GM12878 (cell line): ENCODE measurements around the gene SMPDL3B. TPM values are rescaled to one million over a fixed set of nuclear protein-coding genes. Genes with fewer than 3 reads are reported as not detected.

Experiments used
- ATAC-seq: fragments of 200-7000 bp; cut with Tn5 transposase; 3 replicates; pipeline ENCODE4 v1.9.1; 2020; ENCODE audit warnings: mild to moderate bottlenecking, moderate library complexity
- BruUV-seq: library from RNA; stranded (reverse); fragments of 400-500 nt; replicated peaks from 2 replicates; lab custom pipeline; 2021; lab: Mats Ljungman, UMichigan
- CTCF ChIA-PET: fragments of 300-600 bp; sonication (Branson Sonifier 250); formaldehyde crosslinking; extraction: SDS; loops from one replicate; lab custom pipeline; 2021; ENCODE audit warnings: inconsistent platforms; lab: Yijun Ruan, JAX
- POLR2A ChIA-PET: fragments of 350-600 bp; formaldehyde crosslinking; extraction: SDS; loops from one replicate; lab custom pipeline; 2021; ENCODE audit warnings: inconsistent platforms; lab: Charles Lee
- RAD21 ChIA-PET: fragments of 300-600 bp; sonication (Branson Sonifier 250); formaldehyde crosslinking; loops from one replicate; lab custom pipeline; 2023; ENCODE audit warnings: antibody characterized with exemption; ENCODE audit not compliant: unreplicated experiment; lab: Charles Lee
- SMC1A ChIA-PET: fragments of 300-600 bp; sonication (Branson Sonifier 250); formaldehyde crosslinking; loops from one replicate; lab custom pipeline; 2023; ENCODE audit not compliant: unreplicated experiment, uncharacterized antibody; lab: Charles Lee
- DNase-seq: peaks from one replicate; pipeline ENCODE4 v3.0.0-alpha.2; 2011; ENCODE audit warnings: low read depth, low spot score
- FAIRE-seq: peaks from 3 replicates; lab custom pipeline; 2011; peaks lifted over from hg19 to GRCh38; lab: Jason Lieb, UNC
- H2AFZ ChIP-seq: 2 replicates; pipeline ENCODE4 v1.6.0; 2011; ENCODE audit warnings: low read depth, low read length, control low read depth; ENCODE audit not compliant: control insufficient read depth
- H3K27ac ChIP-seq: 2 replicates; pipeline ENCODE4 v1.5.1; 2011; ENCODE audit warnings: control low read depth; ENCODE audit not compliant: control insufficient read depth, insufficient read depth
- H3K27me3 ChIP-seq, 2 experiments: replicated peaks in 1 of 2; 2 replicates each; pipeline versions ENCODE4 v1.6.0 to v1.6.1; 2011; ENCODE audit warnings: low read length in 1 of 2; ENCODE audit not compliant: control insufficient read depth in 2 of 2, insufficient read depth in 2 of 2
- H3K36me3 ChIP-seq, 2 experiments: 2 replicates each; pipeline ENCODE4 v1.5.1; 2011; ENCODE audit warnings: low read length in 1 of 2; ENCODE audit not compliant: control insufficient read depth in 2 of 2, insufficient read depth in 2 of 2
- H3K4me1 ChIP-seq: 2 replicates; pipeline ENCODE4 v1.6.1; 2011; ENCODE audit warnings: mild to moderate bottlenecking, low read length, moderate library complexity, mixed read lengths; ENCODE audit not compliant: control insufficient read depth, insufficient read depth
- H3K4me2 ChIP-seq: 2 replicates; pipeline ENCODE4 v1.6.0; 2011; ENCODE audit warnings: control low read depth; ENCODE audit not compliant: control insufficient read depth, insufficient read depth
- H3K4me3 ChIP-seq: fragments of 200-600 bp; sonication (generic); 2 replicates; pipeline ENCODE4 v1.5.1; 2016
- H3K79me2 ChIP-seq: 2 replicates; pipeline ENCODE4 v1.6.0; 2011; ENCODE audit warnings: low read length; ENCODE audit not compliant: control insufficient read depth, insufficient read depth
- H3K9ac ChIP-seq: 2 replicates; pipeline ENCODE4 v1.8.0; 2011; ENCODE audit warnings: low read length, control low read depth, mixed read lengths; ENCODE audit not compliant: control insufficient read depth, insufficient read depth
- H3K9me3 ChIP-seq: replicated peaks from 3 replicates; pipeline ENCODE4 v1.5.1; 2011; ENCODE audit warnings: mild to moderate bottlenecking, low read length; ENCODE audit not compliant: control insufficient read depth, insufficient read depth
- H4K20me1 ChIP-seq: 2 replicates; pipeline ENCODE4 v1.6.0; 2011; ENCODE audit not compliant: control insufficient read depth, insufficient read depth
- CBX5 ChIP-seq: sonication (generic); IDR thresholded peaks from 2 replicates; pipeline ENCODE4 v1.6.1; 2016; ENCODE audit warnings: low read depth, moderate library complexity, mild to moderate bottlenecking, inconsistent platforms
- FOXM1 ChIP-seq: IDR thresholded peaks from 2 replicates; pipeline ENCODE4 v1.6.1; 2012; ENCODE audit warnings: low read depth, mild to moderate bottlenecking, inconsistent platforms, low read length, moderate library complexity
- KAT2A ChIP-seq: conservative IDR thresholded peaks from 2 replicates; pipeline ENCODE4 v1.6.1; 2011; ENCODE audit warnings: low read depth, low read length; ENCODE audit not compliant: control insufficient read depth
- MYC ChIP-seq: IDR thresholded peaks from 2 replicates; pipeline ENCODE4 v1.6.1; 2011; ENCODE audit warnings: mild to moderate bottlenecking, low read length, moderate library complexity, inconsistent platforms; ENCODE audit not compliant: insufficient read depth, insufficient replicate concordance, insufficient read length, severe bottlenecking
- NFYB ChIP-seq: IDR thresholded peaks from 2 replicates; pipeline ENCODE4 v1.6.1; 2011; ENCODE audit warnings: low read depth, mild to moderate bottlenecking, low read length, improper control_type of control experiment, moderate library complexity; ENCODE audit not compliant: insufficient read depth
- NR2F1 ChIP-seq: fragments of 450-650 bp; conservative IDR thresholded peaks from 2 replicates; pipeline ENCODE4 v1.6.1; 2017; ENCODE audit warnings: mild to moderate bottlenecking
- RB1 ChIP-seq: fragments of 450-650 bp; formaldehyde crosslinking; IDR thresholded peaks from 2 replicates; pipeline ENCODE4 v1.6.1; 2017; ENCODE audit warnings: mild to moderate bottlenecking, borderline replicate concordance
- STAT3 ChIP-seq: IDR thresholded peaks from 2 replicates; pipeline ENCODE4 v1.6.1; 2011; ENCODE audit warnings: low read depth, low read length, improper control_type of control experiment
- ZNF217 ChIP-seq: fragments of 450-650 bp; IDR thresholded peaks from 2 replicates; pipeline ENCODE4 v1.6.1; 2017; ENCODE audit warnings: antibody characterized with exemption, mild to moderate bottlenecking
- WGBS: methylation state at CpG from one replicate; pipeline ENCODE4 v1.1.6; 2016; ENCODE audit warnings: low lambda C conversion rate; ENCODE audit not compliant: insufficient replicate concordance, insufficient coverage; ENCODE audit errors: missing lambda C conversion rate; 5-methylcytosine and 5-hydroxymethylcytosine counted together
- in situ Hi-C: fragments of 300-500 bp; cut with MboI; formaldehyde crosslinking; loops from 9 replicates; pipeline ENCODE4 v1.14.3; 2018; ENCODE audit warnings: mixed read lengths
- intact Hi-C: fragments of 100-400 bp; cut with micrococcal nuclease; formaldehyde crosslinking; loops from one replicate; pipeline ENCODE4 v1.14.2; 2022; ENCODE audit not compliant: unreplicated experiment
- polyA plus RNA-seq, 11 experiments: library from polyadenylated mRNA; depleted of rRNA in 4 of 11; unstranded in 6 of 11; stranded (reverse) in 5 of 11; fragments of >200 nt; fragmentation: Nextera tagmentation in 4 of 11; fragmentation: Illumina TruSeq in 1 of 11; extraction: Ambion mirVana in 4 of 11; extraction: Trizol in 1 of 11; gene quantifications; 1 replicate in 1 of 11; 2 replicates in 10 of 11; pipeline versions ENCODE4 v1.2.1 to v1.2.3, GENCODE V29; 2011 to 2016; ENCODE audit warnings: inconsistent platforms in 2 of 11, missing spikeins in 2 of 11, low read depth in 1 of 11
- total RNA-seq, 4 experiments: library from RNA; depleted of rRNA in 3 of 4; stranded (reverse); fragments of >200 nt in 3 of 4; fragmentation: Illumina TruSeq in 1 of 4; extraction: Trizol in 1 of 4; gene quantifications; 2 replicates each; pipeline versions ENCODE4 v1.2.1 to v1.2.3, GENCODE V29; 2013 to 2021
- TF ChIP-seq, protein P1 (sequence below): fragments of 450-650 bp; IDR thresholded peaks from 2 replicates; pipeline ENCODE4 v1.6.1; 2016; ENCODE audit warnings: mild to moderate bottlenecking, moderate library complexity, borderline replicate concordance
- TF ChIP-seq, protein P2 (sequence below): fragments of 450-650 bp; IDR thresholded peaks from 2 replicates; pipeline ENCODE4 v1.6.1; 2017; ENCODE audit warnings: mild to moderate bottlenecking, moderate library complexity
- TF ChIP-seq, protein P3 (sequence below): fragments of 450-650 bp; IDR thresholded peaks from 2 replicates; pipeline ENCODE4 v1.6.1; 2017; ENCODE audit warnings: low read depth, mild to moderate bottlenecking, moderate library complexity

The SMPDL3B gene
- total and polyA plus RNA-seq, 10 of the 15 experiments (the other 5 are each of a cell fraction or from before 2014, with no cell fraction given), result 0.56 to 2.7 (median 1.0) TPM

DNA sequence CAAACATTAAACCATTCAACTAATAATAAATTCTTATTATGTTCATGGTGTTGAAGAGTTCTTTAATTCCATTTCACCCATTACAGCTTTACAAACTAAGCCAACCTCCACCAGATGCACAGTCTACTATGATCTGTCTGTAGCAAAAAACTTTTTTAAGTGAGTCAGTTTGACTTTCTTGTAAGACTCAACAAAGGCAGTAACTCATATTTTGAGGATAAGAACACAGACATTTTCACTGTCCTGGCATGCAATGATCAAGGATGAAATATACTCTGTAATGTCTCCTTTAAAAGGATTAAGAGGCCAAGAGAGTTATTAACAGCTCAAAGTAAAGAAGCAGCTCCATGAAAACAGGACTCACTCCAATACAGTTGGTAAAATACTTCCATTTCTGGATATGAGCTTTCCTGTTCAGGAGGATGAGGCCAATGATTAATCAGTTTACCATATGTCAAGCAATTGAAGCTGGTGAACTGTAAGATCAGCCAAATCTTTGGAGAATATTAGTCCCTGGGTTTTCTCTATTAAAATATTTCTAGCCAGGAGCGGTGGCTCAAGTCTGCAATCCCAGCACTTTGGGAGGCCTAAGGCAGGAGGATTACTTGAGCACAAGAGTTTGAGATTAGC, 45.5 kb downstream of the SMPDL3B start:
- SMC1A ChIA-PET, result interaction anchor here (0.7 to 5.7 kb wide), 13 partner anchors 21 to 229 kb away, joined by 3 to 44 read pairs (median 3); partner anchors contain the start of gene SMPDL3B
- BruUV-seq, result no TSS peak
- POLR2A ChIA-PET, result interaction anchor here (0.5 to 0.6 kb wide), 2 partner anchors 35 to 40 kb away, joined by 3 to 4 read pairs; no protein-coding TSS in a partner anchor

More for the DNA sequence above, 45.5 kb downstream of the SMPDL3B start:
- Histone ChIP-seq H3K4me3 (no peak overlapping the region), H4K20me1 (no peaks in the 10 kb centered on the region), H3K9me3 (no peaks in the 10 kb centered on the region), H3K9ac (no peak overlapping the region), H3K27me3 (no peaks in the 10 kb centered on the region), H3K4me1 (peaks cover 11% of the 10 kb centered on the region), H3K79me2 (no peaks in the 10 kb centered on the region), H3K4me2 (no peak overlapping the region), H3K36me3 (no peaks in the 10 kb centered on the region), H3K27ac (no peak overlapping the region), H2AFZ (no peak overlapping the region)
- ATAC-seq (no peak), FAIRE-seq (no peak), DNase-seq (no peak)
- in situ Hi-C loops (no loop called here), intact Hi-C loops (no loop called here)
- ChIA-PET RAD21 (interaction anchor here (0.5 to 4.6 kb wide), 7 partner anchors 41 to 139 kb away, joined by 3 to 32 read pairs (median 4); no protein-coding TSS in a partner anchor), CTCF (interaction anchor here (0.6 to 5.6 kb wide), 19 partner anchors 9 to 311 kb away, joined by 3 to 50 read pairs (median 4); no protein-coding TSS in a partner anchor)
- 91% methylated on average over 1 of the region's 1 CpG for WGBS
- TF ChIP-seq NFYB, result no peak
- TF ChIP-seq STAT3, result no peak
- TF ChIP-seq FOXM1, result no peak
- TF ChIP-seq, protein P1, sequence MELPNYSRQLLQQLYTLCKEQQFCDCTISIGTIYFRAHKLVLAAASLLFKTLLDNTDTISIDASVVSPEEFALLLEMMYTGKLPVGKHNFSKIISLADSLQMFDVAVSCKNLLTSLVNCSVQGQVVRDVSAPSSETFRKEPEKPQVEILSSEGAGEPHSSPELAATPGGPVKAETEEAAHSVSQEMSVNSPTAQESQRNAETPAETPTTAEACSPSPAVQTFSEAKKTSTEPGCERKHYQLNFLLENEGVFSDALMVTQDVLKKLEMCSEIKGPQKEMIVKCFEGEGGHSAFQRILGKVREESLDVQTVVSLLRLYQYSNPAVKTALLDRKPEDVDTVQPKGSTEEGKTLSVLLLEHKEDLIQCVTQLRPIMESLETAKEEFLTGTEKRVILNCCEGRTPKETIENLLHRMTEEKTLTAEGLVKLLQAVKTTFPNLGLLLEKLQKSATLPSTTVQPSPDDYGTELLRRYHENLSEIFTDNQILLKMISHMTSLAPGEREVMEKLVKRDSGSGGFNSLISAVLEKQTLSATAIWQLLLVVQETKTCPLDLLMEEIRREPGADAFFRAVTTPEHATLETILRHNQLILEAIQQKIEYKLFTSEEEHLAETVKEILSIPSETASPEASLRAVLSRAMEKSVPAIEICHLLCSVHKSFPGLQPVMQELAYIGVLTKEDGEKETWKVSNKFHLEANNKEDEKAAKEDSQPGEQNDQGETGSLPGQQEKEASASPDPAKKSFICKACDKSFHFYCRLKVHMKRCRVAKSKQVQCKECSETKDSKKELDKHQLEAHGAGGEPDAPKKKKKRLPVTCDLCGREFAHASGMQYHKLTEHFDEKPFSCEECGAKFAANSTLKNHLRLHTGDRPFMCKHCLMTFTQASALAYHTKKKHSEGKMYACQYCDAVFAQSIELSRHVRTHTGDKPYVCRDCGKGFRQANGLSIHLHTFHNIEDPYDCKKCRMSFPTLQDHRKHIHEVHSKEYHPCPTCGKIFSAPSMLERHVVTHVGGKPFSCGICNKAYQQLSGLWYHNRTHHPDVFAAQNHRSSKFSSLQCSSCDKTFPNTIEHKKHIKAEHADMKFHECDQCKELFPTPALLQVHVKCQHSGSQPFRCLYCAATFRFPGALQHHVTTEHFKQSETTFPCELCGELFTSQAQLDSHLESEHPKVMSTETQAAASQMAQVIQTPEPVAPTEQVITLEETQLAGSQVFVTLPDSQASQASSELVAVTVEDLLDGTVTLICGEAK, result no peak
- no peak for TF ChIP-seq KAT2A
- TF ChIP-seq CBX5, result no peak
- no peak for TF ChIP-seq MYC
- TF ChIP-seq NR2F1, result no peak
- TF ChIP-seq, protein P2, sequence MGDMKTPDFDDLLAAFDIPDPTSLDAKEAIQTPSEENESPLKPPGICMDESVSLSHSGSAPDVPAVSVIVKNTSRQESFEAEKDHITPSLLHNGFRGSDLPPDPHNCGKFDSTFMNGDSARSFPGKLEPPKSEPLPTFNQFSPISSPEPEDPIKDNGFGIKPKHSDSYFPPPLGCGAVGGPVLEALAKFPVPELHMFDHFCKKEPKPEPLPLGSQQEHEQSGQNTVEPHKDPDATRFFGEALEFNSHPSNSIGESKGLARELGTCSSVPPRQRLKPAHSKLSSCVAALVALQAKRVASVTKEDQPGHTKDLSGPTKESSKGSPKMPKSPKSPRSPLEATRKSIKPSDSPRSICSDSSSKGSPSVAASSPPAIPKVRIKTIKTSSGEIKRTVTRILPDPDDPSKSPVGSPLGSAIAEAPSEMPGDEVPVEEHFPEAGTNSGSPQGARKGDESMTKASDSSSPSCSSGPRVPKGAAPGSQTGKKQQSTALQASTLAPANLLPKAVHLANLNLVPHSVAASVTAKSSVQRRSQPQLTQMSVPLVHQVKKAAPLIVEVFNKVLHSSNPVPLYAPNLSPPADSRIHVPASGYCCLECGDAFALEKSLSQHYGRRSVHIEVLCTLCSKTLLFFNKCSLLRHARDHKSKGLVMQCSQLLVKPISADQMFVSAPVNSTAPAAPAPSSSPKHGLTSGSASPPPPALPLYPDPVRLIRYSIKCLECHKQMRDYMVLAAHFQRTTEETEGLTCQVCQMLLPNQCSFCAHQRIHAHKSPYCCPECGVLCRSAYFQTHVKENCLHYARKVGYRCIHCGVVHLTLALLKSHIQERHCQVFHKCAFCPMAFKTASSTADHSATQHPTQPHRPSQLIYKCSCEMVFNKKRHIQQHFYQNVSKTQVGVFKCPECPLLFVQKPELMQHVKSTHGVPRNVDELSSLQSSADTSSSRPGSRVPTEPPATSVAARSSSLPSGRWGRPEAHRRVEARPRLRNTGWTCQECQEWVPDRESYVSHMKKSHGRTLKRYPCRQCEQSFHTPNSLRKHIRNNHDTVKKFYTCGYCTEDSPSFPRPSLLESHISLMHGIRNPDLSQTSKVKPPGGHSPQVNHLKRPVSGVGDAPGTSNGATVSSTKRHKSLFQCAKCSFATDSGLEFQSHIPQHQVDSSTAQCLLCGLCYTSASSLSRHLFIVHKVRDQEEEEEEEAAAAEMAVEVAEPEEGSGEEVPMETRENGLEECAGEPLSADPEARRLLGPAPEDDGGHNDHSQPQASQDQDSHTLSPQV, result no peak
- TF ChIP-seq, protein P3, sequence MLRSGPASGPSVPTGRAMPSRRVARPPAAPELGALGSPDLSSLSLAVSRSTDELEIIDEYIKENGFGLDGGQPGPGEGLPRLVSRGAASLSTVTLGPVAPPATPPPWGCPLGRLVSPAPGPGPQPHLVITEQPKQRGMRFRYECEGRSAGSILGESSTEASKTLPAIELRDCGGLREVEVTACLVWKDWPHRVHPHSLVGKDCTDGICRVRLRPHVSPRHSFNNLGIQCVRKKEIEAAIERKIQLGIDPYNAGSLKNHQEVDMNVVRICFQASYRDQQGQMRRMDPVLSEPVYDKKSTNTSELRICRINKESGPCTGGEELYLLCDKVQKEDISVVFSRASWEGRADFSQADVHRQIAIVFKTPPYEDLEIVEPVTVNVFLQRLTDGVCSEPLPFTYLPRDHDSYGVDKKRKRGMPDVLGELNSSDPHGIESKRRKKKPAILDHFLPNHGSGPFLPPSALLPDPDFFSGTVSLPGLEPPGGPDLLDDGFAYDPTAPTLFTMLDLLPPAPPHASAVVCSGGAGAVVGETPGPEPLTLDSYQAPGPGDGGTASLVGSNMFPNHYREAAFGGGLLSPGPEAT, result no peak
- no peak for TF ChIP-seq RB1
- no peak for TF ChIP-seq ZNF217
